ENCODE data around the gene ZNF425.

- TF ChIP-seq CTCF (IDR thresholded peaks at IDR 0.05) = no peak
- TF ChIP-seq POLR2A (IDR thresholded peaks at IDR 0.05) = no peak
These were observed 54.9 kb downstream of the ZNF425 start for GRCh38 chr7:149071182-149071635.

Data from heart left ventricle (tissue), 13 donors.